SK-N-SH (cell line): ENCODE data around the gene SLC25A42. TPM values are rescaled to one million over a fixed set of nuclear protein-coding genes. Genes with fewer than 3 reads are reported as not detected.

Experiments
- CTCF ChIA-PET: fragments of 300-600, 350-600 bp; formaldehyde crosslinking; extraction: SDS; loops from one replicate; lab custom pipeline; 2021; lab: Yijun Ruan, JAX
- POLR2A ChIA-PET: fragments of 350-600 bp; sonication (Branson Sonifier 250); formaldehyde crosslinking; extraction: SDS; loops from one replicate; lab custom pipeline; 2020; ENCODE audit warnings: antibody characterized with exemption, inconsistent platforms; lab: Yijun Ruan, JAX
- DNase-seq: peaks from one replicate; pipeline ENCODE4 v3.0.0; 2012
- H2AFZ ChIP-seq: fragments of 200-600 bp; sonication (generic); 2 replicates; pipeline ENCODE4 v1.8.1; 2016; ENCODE audit warnings: antibody characterized with exemption, mild to moderate bottlenecking, low read depth
- H3F3A ChIP-seq: fragments of 200-600 bp; sonication (generic); replicated peaks from 2 replicates; pipeline ENCODE3; 2016; ENCODE audit warnings: antibody characterized with exemption, mild to moderate bottlenecking; ENCODE audit not compliant: insufficient read depth
- H3K27ac ChIP-seq, 2 experiments: fragments of 200-500 bp in 1 of 2; fragments of 200-600 bp in 1 of 2; sonication (Bioruptor generic) in 1 of 2; sonication (generic), shearing (Covaris generic) in 1 of 2; 2 replicates each; pipeline versions ENCODE4 v1.5.1 to v1.6.1; 2014 to 2016; ENCODE audit warnings: low read depth in 2 of 2, inconsistent platforms in 1 of 2, low read length in 1 of 2, mild to moderate bottlenecking in 1 of 2, mixed read lengths in 1 of 2
- H3K27me3 ChIP-seq: fragments of 200-600 bp; sonication (generic), shearing (Covaris generic); 2 replicates; pipeline ENCODE4 v1.6.1; 2016; ENCODE audit warnings: mixed run types; ENCODE audit not compliant: insufficient read depth
- H3K36me3 ChIP-seq, 2 experiments: fragments of 200-500 bp in 1 of 2; fragments of 200-600 bp in 1 of 2; sonication (Bioruptor generic) in 1 of 2; sonication (generic) in 1 of 2; replicated peaks in 1 of 2; 2 replicates each; pipeline versions ENCODE3 to v1.5.1; 2014 to 2016; ENCODE audit warnings: low read length in 1 of 2, mild to moderate bottlenecking in 1 of 2; ENCODE audit not compliant: insufficient read depth in 2 of 2, control insufficient read depth in 1 of 2
- H3K4me1 ChIP-seq, 2 experiments: fragments of 200-500 bp in 1 of 2; fragments of 200-600 bp in 1 of 2; sonication (Bioruptor generic) in 1 of 2; sonication (generic), shearing (Covaris generic) in 1 of 2; 2 replicates each; pipeline versions ENCODE4 v1.5.1 to v1.6.1; 2014 to 2016; ENCODE audit warnings: low read depth in 1 of 2, low read length in 1 of 2, mixed run types in 1 of 2; ENCODE audit not compliant: insufficient read depth in 2 of 2, control insufficient read depth in 1 of 2
- H3K4me2 ChIP-seq: fragments of 200-600 bp; sonication (generic), shearing (Covaris generic); 2 replicates; pipeline ENCODE4 v1.6.1; 2017; ENCODE audit warnings: mixed run types
- H3K4me3 ChIP-seq, 2 experiments: fragments of 200-500 bp in 1 of 2; fragments of 200-600 bp in 1 of 2; sonication (Bioruptor generic) in 1 of 2; sonication (generic), shearing (Covaris generic) in 1 of 2; 2 replicates each; pipeline versions ENCODE4 v1.5.1 to v1.8.1; 2014 to 2016; ENCODE audit warnings: low read depth in 2 of 2, inconsistent platforms in 1 of 2, low read length in 1 of 2, mild to moderate bottlenecking in 1 of 2, mixed read lengths in 1 of 2, moderate library complexity in 1 of 2
- H3K79me2 ChIP-seq: fragments of 200-600 bp; sonication (generic); 2 replicates; pipeline ENCODE4 v1.8.1; 2017; ENCODE audit warnings: mild to moderate bottlenecking; ENCODE audit not compliant: insufficient read depth
- H3K9ac ChIP-seq: fragments of 200-600 bp; sonication (generic); 2 replicates; pipeline ENCODE4 v1.6.1; 2017; ENCODE audit warnings: mixed run types
- H3K9me2 ChIP-seq: fragments of 200-600 bp; sonication (generic); 2 replicates; pipeline ENCODE4 v1.6.1; 2017; ENCODE audit warnings: mixed run types
- H3K9me3 ChIP-seq: fragments of 200-600 bp; sonication (generic); 2 replicates; pipeline ENCODE4 v1.6.1; 2017; ENCODE audit warnings: mixed run types, mild to moderate bottlenecking, moderate library complexity
- H4K20me1 ChIP-seq: fragments of 200-600 bp; sonication (generic); 2 replicates; pipeline ENCODE4 v1.6.1; 2017; ENCODE audit warnings: mild to moderate bottlenecking, mixed run types; ENCODE audit not compliant: insufficient read depth
- CHD2 ChIP-seq: fragments of 150-350 bp; IDR thresholded peaks from 2 replicates; pipeline ENCODE4 v1.6.1; 2018; ENCODE audit warnings: low read length; ENCODE audit not compliant: partially characterized antibody
- ELF1 ChIP-seq: IDR thresholded peaks from 2 replicates; pipeline ENCODE4 v1.4.0; 2012
- EP300 ChIP-seq, 2 experiments: IDR thresholded peaks; 2 replicates each; pipeline versions ENCODE4 v1.4.0 to v1.6.1; 2012; ENCODE audit warnings: borderline replicate concordance in 1 of 2, low read depth in 1 of 2, low read length in 1 of 2
- GABPA ChIP-seq: IDR thresholded peaks from 2 replicates; pipeline ENCODE4 v1.4.0; 2012; ENCODE audit warnings: low read depth, mild to moderate bottlenecking
- GATA2 ChIP-seq: sonication (generic); formaldehyde crosslinking; IDR thresholded peaks from 2 replicates; pipeline ENCODE4 v1.5.0; 2020; ENCODE audit warnings: mild to moderate bottlenecking, missing genetic modification reagents
- JUND ChIP-seq: IDR thresholded peaks from 2 replicates; pipeline ENCODE4 v1.4.0; 2012
- MAX ChIP-seq: IDR thresholded peaks from 2 replicates; pipeline ENCODE4 v1.4.0; 2012; ENCODE audit warnings: low read depth
- MEF2A ChIP-seq: IDR thresholded peaks from 2 replicates; pipeline ENCODE4 v1.4.0; 2012; ENCODE audit warnings: low read depth, borderline replicate concordance
- NFIC ChIP-seq: IDR thresholded peaks from 2 replicates; pipeline ENCODE4 v1.4.0; 2012; ENCODE audit warnings: borderline replicate concordance
- NRF1 ChIP-seq: IDR thresholded peaks from 2 replicates; pipeline ENCODE4 v1.6.1; 2012; ENCODE audit warnings: low read depth, mild to moderate bottlenecking, low read length
- POLR2AphosphoS5 ChIP-seq: IDR thresholded peaks from 2 replicates; pipeline ENCODE4 v1.6.1; 2012; ENCODE audit warnings: low read depth, low read length
- RAD21 ChIP-seq: IDR thresholded peaks from 2 replicates; pipeline ENCODE4 v1.6.1; 2012; ENCODE audit warnings: mild to moderate bottlenecking, low read length
- REST ChIP-seq: IDR thresholded peaks from 2 replicates; pipeline ENCODE4 v1.6.1; 2012; ENCODE audit warnings: mild to moderate bottlenecking, low read depth, low read length, moderate library complexity
- RFX5 ChIP-seq: IDR thresholded peaks from 2 replicates; pipeline ENCODE4 v1.6.1; 2012; ENCODE audit warnings: mild to moderate bottlenecking, improper control_type of control experiment, low read length
- RXRA ChIP-seq: IDR thresholded peaks from 2 replicates; pipeline ENCODE4 v1.4.0; 2012; ENCODE audit warnings: low read depth, mild to moderate bottlenecking, borderline replicate concordance
- SMC3 ChIP-seq: IDR thresholded peaks from 2 replicates; pipeline ENCODE4 v1.6.1; 2012; ENCODE audit warnings: low read depth, low read length, improper control_type of control experiment
- TAF1 ChIP-seq: IDR thresholded peaks from 2 replicates; pipeline ENCODE4 v1.6.1; 2012; ENCODE audit warnings: low read depth, mild to moderate bottlenecking, low read length, moderate library complexity, borderline replicate concordance
- TCF12 ChIP-seq: IDR thresholded peaks from 2 replicates; pipeline ENCODE4 v1.4.0; 2012
- TEAD4 ChIP-seq: IDR thresholded peaks from 2 replicates; pipeline ENCODE4 v1.4.0; 2012; ENCODE audit warnings: mild to moderate bottlenecking, borderline replicate concordance; ENCODE audit not compliant: insufficient read depth
- ZBTB33 ChIP-seq: IDR thresholded peaks from 2 replicates; pipeline ENCODE4 v1.4.0; 2012; ENCODE audit warnings: low read depth, borderline replicate concordance
- WGBS: methylation state at CpG from one replicate; pipeline ENCODE4 v1.1.6; 2017; ENCODE audit warnings: low lambda C conversion rate; 5-methylcytosine and 5-hydroxymethylcytosine counted together
- polyA plus RNA-seq, 3 experiments: library from polyadenylated mRNA; depleted of rRNA; stranded (reverse); fragments of >200 nt; gene quantifications; 2 replicates each; pipeline ENCODE4 v1.2.3, GENCODE V29; 2012

The SLC25A42 gene
- polyA plus RNA-seq, 1 of the 3 experiments (the other 2 are of a cell fraction), result 6.1 TPM

GRCh38 chr19:19056636-19057275 is 7.0 kb upstream of the SLC25A42 start:
- Histone ChIP-seq H3K9me3 (no peaks in the 10 kb centered on the region), H4K20me1 (no peaks in the 10 kb centered on the region), H2AFZ (no peak overlapping the region), H3K27ac (no peak overlapping the region), H3K9me2 (no peaks in the 10 kb centered on the region), H3K4me3 (no peak overlapping the region), H3K4me2 (no peak overlapping the region), H3F3A (peaks cover under 1% of the 10 kb centered on the region), H3K4me1 (no peaks in the 10 kb centered on the region), H3K79me2 (no peaks in the 10 kb centered on the region), H3K27me3 (no peaks in the 10 kb centered on the region), H3K36me3 (peaks cover 0 to 38% of the 10 kb centered on the region in 2 experiments), H3K9ac (no peak overlapping the region)
- TF ChIP-seq TEAD4, result no peak
- no peak for TF ChIP-seq ZBTB33
- no peak for TF ChIP-seq NRF1
- no peak for TF ChIP-seq ELF1
- TF ChIP-seq MEF2A, result no peak
- TF ChIP-seq POLR2AphosphoS5, result no peak
- no peak for TF ChIP-seq TCF12
- no peak for TF ChIP-seq EP300 (IDR thresholded peaks at IDR 0.05; ENCODE audit: borderline replicate concordance in 1 of 2, low read depth in 1 of 2, low read length in 1 of 2)
- TF ChIP-seq REST, result no peak
- no peak for TF ChIP-seq JUND
- TF ChIP-seq RAD21, result no peak
- TF ChIP-seq SMC3, result no peak
- no peak for TF ChIP-seq NFIC
- no peak for TF ChIP-seq RXRA
- no peak for TF ChIP-seq RFX5
- no peak for TF ChIP-seq CHD2
- TF ChIP-seq GABPA, result no peak
- TF ChIP-seq MAX, result no peak
- no peak for TF ChIP-seq GATA2 (CRISPR knock-in tag)
- no peak for TF ChIP-seq TAF1
- DNase-seq, result no peak
- ChIA-PET POLR2A (no interaction called here), CTCF (interaction anchor here (0.6 to 3.6 kb wide), 4 partner anchors 22 to 89 kb away, joined by 3 to 13 read pairs (median 4); no protein-coding TSS in a partner anchor)
- WGBS, result 97% methylated on average over 5 of the region's 9 CpGs
